ENCODE measurements around the gene DDX47. TPM values are rescaled to one million over a fixed set of nuclear protein-coding genes. Genes with fewer than 3 reads are reported as not detected.

DDX47 gene
- total RNA-seq, 4 donors from 2014 or later, result 49.2 to 66.7 (median 60.2) TPM

DNA sequence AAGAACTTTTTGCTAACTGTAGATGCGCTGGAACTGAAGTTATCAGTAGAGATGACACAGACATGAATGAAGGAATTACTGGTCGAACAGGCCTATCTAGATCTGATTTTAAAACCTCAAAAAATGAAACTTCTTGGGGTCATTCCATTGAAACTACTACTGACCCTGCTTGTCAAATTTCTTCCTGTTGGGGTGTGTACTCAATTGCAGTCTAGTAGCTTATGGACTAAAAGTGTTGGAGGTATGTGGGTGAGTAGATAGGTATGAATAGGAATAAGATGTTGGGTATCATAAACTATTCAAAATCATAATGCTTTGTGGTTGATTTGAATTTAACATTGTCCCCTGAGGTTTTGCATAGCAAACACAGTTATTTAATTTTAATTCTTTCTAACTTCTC, 18.5 kb upstream of the DDX47 start:
- no peaks in the 10 kb centered on the region for H3K36me3 ChIP-seq
- H3K27me3 ChIP-seq, result no peaks in the 10 kb centered on the region
- no peak for ATAC-seq
- WGBS, 2 donors (ENCODE audit: low coverage in 1 of 2), result 83 to 94% methylated on average over 1 to 2 of the region's 2 CpGs
- no peak overlapping the region for H3K4me3 ChIP-seq
- peaks cover 4 to 22% (median 5%) of the 10 kb centered on the region in 3 donors for H3K4me1 ChIP-seq
- H3K9me3 ChIP-seq, result no peaks in the 10 kb centered on the region
- H3K27ac ChIP-seq, result no peak overlapping the region
- TF ChIP-seq POLR2A (IDR thresholded peaks at IDR 0.05) (no peak), POLR2AphosphoS5 (IDR thresholded peaks at IDR 0.05) (no peak), EP300 (IDR thresholded peaks at IDR 0.05) (no peak)
- TF ChIP-seq, protein P1, sequence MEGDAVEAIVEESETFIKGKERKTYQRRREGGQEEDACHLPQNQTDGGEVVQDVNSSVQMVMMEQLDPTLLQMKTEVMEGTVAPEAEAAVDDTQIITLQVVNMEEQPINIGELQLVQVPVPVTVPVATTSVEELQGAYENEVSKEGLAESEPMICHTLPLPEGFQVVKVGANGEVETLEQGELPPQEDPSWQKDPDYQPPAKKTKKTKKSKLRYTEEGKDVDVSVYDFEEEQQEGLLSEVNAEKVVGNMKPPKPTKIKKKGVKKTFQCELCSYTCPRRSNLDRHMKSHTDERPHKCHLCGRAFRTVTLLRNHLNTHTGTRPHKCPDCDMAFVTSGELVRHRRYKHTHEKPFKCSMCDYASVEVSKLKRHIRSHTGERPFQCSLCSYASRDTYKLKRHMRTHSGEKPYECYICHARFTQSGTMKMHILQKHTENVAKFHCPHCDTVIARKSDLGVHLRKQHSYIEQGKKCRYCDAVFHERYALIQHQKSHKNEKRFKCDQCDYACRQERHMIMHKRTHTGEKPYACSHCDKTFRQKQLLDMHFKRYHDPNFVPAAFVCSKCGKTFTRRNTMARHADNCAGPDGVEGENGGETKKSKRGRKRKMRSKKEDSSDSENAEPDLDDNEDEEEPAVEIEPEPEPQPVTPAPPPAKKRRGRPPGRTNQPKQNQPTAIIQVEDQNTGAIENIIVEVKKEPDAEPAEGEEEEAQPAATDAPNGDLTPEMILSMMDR (IDR thresholded peaks at IDR 0.05), result no peak

DNA sequence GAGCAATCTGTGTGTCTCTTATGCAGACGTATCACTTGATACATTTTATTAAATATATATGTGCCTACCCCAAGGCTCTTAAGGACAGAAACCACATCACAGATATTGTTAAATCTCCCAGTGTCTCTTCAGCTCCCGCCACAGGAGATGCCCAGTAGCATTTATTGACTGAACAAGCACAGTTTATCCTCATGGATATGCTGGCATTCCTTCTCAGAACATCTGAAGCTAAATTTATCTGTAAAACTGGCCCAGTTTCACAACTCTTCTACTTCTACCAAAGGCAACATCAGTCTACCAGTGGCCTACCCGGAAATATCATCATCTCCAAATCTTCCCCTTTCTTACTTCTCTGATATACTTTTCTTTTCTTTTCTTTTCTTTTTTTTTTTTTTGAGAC, 17.0 kb upstream of the DDX47 start:
- Histone ChIP-seq H3K4me1 (peaks cover 4 to 22% (median 5%) of the 10 kb centered on the region in 3 donors), H3K4me3 (no peak overlapping the region), H3K36me3 (no peaks in the 10 kb centered on the region), H3K9me3 (no peaks in the 10 kb centered on the region), H3K27me3 (no peaks in the 10 kb centered on the region), H3K27ac (no peak overlapping the region)
- no peak for ATAC-seq
- WGBS, 2 donors (ENCODE audit: low coverage in 1 of 2), result 49 to 90% methylated on average over 3 of the region's 3 CpGs
- TF ChIP-seq POLR2A (IDR thresholded peaks at IDR 0.05), result no peak
- no peak for TF ChIP-seq POLR2AphosphoS5 (IDR thresholded peaks at IDR 0.05)
- TF ChIP-seq, protein P1 (IDR thresholded peaks at IDR 0.05), result no peak
- TF ChIP-seq EP300 (IDR thresholded peaks at IDR 0.05), result no peak

DNA sequence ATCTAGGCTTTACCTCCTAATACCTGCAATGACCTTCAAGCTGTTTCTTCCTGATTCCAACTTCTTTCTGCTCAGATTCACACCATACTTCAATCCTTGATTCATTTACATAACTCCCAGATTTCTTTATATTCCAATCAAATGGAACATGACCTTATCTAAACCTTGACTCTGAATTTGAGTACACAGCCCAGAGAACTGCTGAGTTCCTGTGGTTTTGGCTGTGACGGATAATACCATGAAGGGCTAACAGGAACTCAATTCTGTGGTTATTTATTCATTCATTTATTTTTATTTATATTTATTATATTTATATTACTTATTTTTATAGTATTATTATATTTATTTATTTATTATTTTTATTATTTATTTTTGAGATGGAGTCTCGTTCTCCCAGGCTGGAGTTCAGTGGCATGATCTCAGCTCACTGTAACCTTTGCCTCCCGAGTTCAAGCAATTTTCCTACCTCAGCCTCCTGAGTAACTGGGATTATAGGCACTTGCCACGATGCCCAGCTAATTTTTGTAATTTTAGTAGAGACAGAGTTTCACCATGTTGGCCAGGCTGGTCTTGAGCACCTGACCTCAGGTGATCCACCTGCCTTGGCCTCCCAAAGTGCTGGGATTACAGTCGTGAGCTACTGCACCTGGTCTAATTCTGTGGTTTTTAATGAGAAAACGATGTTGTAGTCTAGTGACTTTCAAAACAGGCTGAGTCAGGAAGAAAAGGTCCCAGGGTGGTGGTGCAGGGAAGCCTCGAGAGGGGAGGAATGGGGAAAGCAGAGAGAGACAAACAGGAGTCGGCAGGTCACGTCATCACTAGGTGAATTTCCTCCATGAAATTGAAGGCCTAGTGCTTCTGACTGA, 16.0 kb upstream of the DDX47 start:
- WGBS, 2 donors (ENCODE audit: low coverage in 1 of 2), result 93 to 94% methylated on average over 3 to 6 of the region's 9 CpGs
- no peaks in the 10 kb centered on the region for H3K9me3 ChIP-seq
- no peak for ATAC-seq

DNA sequence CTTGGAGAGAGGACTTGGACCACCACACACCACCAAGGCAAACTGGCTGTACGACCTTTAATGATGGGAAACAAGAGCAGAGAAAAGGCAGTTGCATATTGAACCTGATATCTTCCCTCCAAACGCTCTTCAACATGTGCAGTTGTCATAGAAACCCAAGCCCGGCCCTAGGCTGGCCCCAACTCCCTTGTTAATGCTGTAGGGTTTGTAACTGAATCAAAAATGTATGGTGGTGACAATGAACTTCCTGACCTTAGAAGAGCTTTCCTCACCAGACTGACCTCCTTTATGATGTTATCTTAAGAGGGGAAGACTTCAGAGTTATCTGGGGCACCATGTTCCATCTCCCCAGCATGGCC, 15.4 kb upstream of the DDX47 start:
- 95 to 97% methylated on average over 2 to 3 of the region's 3 CpGs for WGBS, 2 donors (ENCODE audit: low coverage in 1 of 2)
- H3K27me3 ChIP-seq, result no peaks in the 10 kb centered on the region
- no peak overlapping the region for H3K27ac ChIP-seq
- no peaks in the 10 kb centered on the region for H3K36me3 ChIP-seq
- TF ChIP-seq, protein P1 (IDR thresholded peaks at IDR 0.05), result no peak
- TF ChIP-seq POLR2AphosphoS5 (IDR thresholded peaks at IDR 0.05), result no peak
- no peak for TF ChIP-seq POLR2A (IDR thresholded peaks at IDR 0.05)
- TF ChIP-seq EP300 (IDR thresholded peaks at IDR 0.05), result no peak
- H3K9me3 ChIP-seq, result no peaks in the 10 kb centered on the region
- peaks cover 0 to 8% (median 0%) of the 10 kb centered on the region in 3 donors for H3K4me1 ChIP-seq
- no peak for ATAC-seq
- H3K4me3 ChIP-seq, result no peak overlapping the region

More for the DNA sequence above, 16.0 kb upstream of the DDX47 start:
- Histone ChIP-seq H3K4me3 (no peak overlapping the region), H3K27ac (no peak overlapping the region), H3K36me3 (no peaks in the 10 kb centered on the region), H3K27me3 (no peaks in the 10 kb centered on the region), H3K4me1 (peaks cover 4 to 14% (median 5%) of the 10 kb centered on the region in 3 donors)
- TF ChIP-seq POLR2A (IDR thresholded peaks at IDR 0.05) (no peak), EP300 (IDR thresholded peaks at IDR 0.05) (no peak), POLR2AphosphoS5 (IDR thresholded peaks at IDR 0.05) (no peak)
- TF ChIP-seq, protein P1 (IDR thresholded peaks at IDR 0.05), result no peak

DNA sequence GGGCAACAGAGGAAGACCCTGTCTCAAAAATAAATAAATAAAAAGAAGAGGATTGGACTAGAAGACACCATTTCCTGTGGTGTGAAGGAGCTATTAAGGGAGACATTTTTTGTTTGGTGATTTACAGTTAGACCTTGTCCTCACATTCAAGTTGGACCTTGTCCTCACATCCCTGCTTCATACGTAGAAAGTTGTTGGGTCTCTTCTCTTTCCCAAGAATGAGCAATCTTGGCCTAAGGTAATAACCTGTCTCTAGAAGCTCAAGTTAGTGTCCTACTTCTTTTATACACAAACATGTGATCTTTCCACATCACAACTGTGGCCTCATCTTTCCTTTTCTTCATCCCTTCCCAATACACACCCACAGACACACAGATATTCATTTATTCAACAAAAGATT, 14.7 kb upstream of the DDX47 start:
- 94 to 100% methylated on average over 1 of the region's 1 CpG for WGBS, 2 donors (ENCODE audit: low coverage in 1 of 2)
- ATAC-seq, result no peak
- Histone ChIP-seq H3K4me3 (no peak overlapping the region), H3K4me1 (peaks cover 0 to 8% (median 0%) of the 10 kb centered on the region in 3 donors), H3K9me3 (no peaks in the 10 kb centered on the region), H3K36me3 (no peaks in the 10 kb centered on the region), H3K27ac (no peak overlapping the region), H3K27me3 (no peaks in the 10 kb centered on the region)
- TF ChIP-seq POLR2A (IDR thresholded peaks at IDR 0.05) (no peak), POLR2AphosphoS5 (IDR thresholded peaks at IDR 0.05) (no peak), EP300 (IDR thresholded peaks at IDR 0.05) (no peak)
- TF ChIP-seq, protein P1 (IDR thresholded peaks at IDR 0.05), result no peak

All from gastroesophageal sphincter (tissue), 4 donors.